SU-DHL-6 (cell line): ENCODE results near the gene EYA3.

Experiments
- EZH2phosphoT487 ChIP-seq: fragments of 200-600 bp; sonication (generic), shearing (Covaris generic); conservative IDR thresholded peaks from 2 replicates; pipeline ENCODE4 v1.6.1; 2018; ENCODE audit warnings: mild to moderate bottlenecking, antibody characterized with exemption, low read length, moderate library complexity, mixed read lengths
- TF ChIP-seq, protein P1 (sequence below): fragments of 200-600 bp; sonication (generic); IDR thresholded peaks from one replicate; pipeline ENCODE4 v1.5.1; 2017; ENCODE audit warnings: antibody characterized with exemption, mild to moderate bottlenecking, low read length, moderate library complexity; ENCODE audit not compliant: insufficient read depth, poor library complexity, severe bottlenecking

DNA sequence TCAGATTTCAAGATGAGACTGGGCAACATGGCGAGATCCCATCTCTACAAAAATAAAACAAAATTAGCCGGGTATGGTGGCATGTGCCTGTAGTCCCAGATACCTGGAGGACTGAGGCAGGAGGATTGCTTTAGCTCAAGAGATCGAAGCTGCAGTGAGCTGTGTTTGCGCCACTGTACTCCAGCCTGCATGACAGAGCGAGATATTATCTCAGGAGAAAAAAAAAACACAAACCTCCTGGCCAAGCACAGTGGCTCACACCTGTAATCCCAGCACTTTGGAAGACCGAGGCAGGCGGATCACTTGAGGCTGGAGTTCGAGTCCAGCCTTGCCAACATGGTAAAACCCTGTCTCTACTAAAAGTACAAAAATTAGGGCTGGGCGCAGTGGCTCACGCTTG lies 85.8 kb downstream of the EYA3 start:
- TF ChIP-seq, protein P1, sequence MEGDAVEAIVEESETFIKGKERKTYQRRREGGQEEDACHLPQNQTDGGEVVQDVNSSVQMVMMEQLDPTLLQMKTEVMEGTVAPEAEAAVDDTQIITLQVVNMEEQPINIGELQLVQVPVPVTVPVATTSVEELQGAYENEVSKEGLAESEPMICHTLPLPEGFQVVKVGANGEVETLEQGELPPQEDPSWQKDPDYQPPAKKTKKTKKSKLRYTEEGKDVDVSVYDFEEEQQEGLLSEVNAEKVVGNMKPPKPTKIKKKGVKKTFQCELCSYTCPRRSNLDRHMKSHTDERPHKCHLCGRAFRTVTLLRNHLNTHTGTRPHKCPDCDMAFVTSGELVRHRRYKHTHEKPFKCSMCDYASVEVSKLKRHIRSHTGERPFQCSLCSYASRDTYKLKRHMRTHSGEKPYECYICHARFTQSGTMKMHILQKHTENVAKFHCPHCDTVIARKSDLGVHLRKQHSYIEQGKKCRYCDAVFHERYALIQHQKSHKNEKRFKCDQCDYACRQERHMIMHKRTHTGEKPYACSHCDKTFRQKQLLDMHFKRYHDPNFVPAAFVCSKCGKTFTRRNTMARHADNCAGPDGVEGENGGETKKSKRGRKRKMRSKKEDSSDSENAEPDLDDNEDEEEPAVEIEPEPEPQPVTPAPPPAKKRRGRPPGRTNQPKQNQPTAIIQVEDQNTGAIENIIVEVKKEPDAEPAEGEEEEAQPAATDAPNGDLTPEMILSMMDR = no peak
- TF ChIP-seq EZH2phosphoT487 = no peak
